ENCODE data around the gene PKN2. TPM values are rescaled to one million over a fixed set of nuclear protein-coding genes. Genes with fewer than 3 reads are reported as not detected.
A peak's percentile ranks its signal among the peaks of the same experiment; 100 is the strongest.

PKN2 gene
- total and polyA plus RNA-seq, 2 experiments from 2014 or later = 22.5 to 27.6 TPM

- Histone ChIP-seq H3K27ac (no peak overlapping the region), H3K9me3 (ENCODE audit: low read depth) (no peaks in the 10 kb centered on the region), H3K27me3 (no peaks in the 10 kb centered on the region), H3K4me1 (ENCODE audit: low read depth) (no peaks in the 10 kb centered on the region), H3K36me3 (peaks cover 39% of the 10 kb centered on the region), H3K4me3 (no peak overlapping the region)
- DNase-seq (ENCODE audit: low read depth in 1 of 2, low spot score in 1 of 2) = peak in 1 of 2 donors; percentile 7
- no peak for TF ChIP-seq CTCF (IDR thresholded peaks at IDR 0.05; ENCODE audit: low read depth, low read length)
These were observed 117.6 kb downstream of the PKN2 start for GRCh38 chr1:88801575-88802208.

- Histone ChIP-seq H3K4me3 (no peak overlapping the region), H3K27ac (no peak overlapping the region), H3K27me3 (no peaks in the 10 kb centered on the region), H3K36me3 (peaks cover 43% of the 10 kb centered on the region), H3K9me3 (ENCODE audit: low read depth) (no peaks in the 10 kb centered on the region), H3K4me1 (ENCODE audit: low read depth) (no peaks in the 10 kb centered on the region)
- no peak for DNase-seq (ENCODE audit: low read depth in 1 of 2, low spot score in 1 of 2)
- TF ChIP-seq CTCF (IDR thresholded peaks at IDR 0.05; ENCODE audit: low read depth, low read length) = no peak
These were observed 118.3 kb downstream of the PKN2 start for GRCh38 chr1:88802404-88802803.

GRCh38 chr1:88802950-88803349, 118.9 kb downstream of the PKN2 start:
- no peak overlapping the region for H3K4me3 ChIP-seq
- no peaks in the 10 kb centered on the region for H3K9me3 ChIP-seq (ENCODE audit: low read depth)
- H3K27ac ChIP-seq = no peak overlapping the region
- DNase-seq (ENCODE audit: low read depth in 1 of 2, low spot score in 1 of 2) = peak in 1 of 2 donors; percentile 21
- no peak for TF ChIP-seq CTCF (IDR thresholded peaks at IDR 0.05; ENCODE audit: low read depth, low read length)
- no peaks in the 10 kb centered on the region for H3K4me1 ChIP-seq (ENCODE audit: low read depth)
- H3K36me3 ChIP-seq = peaks cover 49% of the 10 kb centered on the region
- H3K27me3 ChIP-seq = no peaks in the 10 kb centered on the region

GRCh38 chr1:88803444-88803843, 119.4 kb downstream of the PKN2 start:
- Histone ChIP-seq H3K27me3 (no peaks in the 10 kb centered on the region), H3K4me1 (ENCODE audit: low read depth) (no peaks in the 10 kb centered on the region), H3K27ac (no peak overlapping the region), H3K4me3 (no peak overlapping the region), H3K36me3 (peaks cover 53% of the 10 kb centered on the region), H3K9me3 (ENCODE audit: low read depth) (no peaks in the 10 kb centered on the region)
- no peak for DNase-seq (ENCODE audit: low read depth in 1 of 2, low spot score in 1 of 2)
- no peak for TF ChIP-seq CTCF (IDR thresholded peaks at IDR 0.05; ENCODE audit: low read depth, low read length)

GRCh38 chr1:88812366-88812765, 128.3 kb downstream of the PKN2 start:
- Histone ChIP-seq H3K9me3 (ENCODE audit: low read depth) (no peaks in the 10 kb centered on the region), H3K36me3 (peaks cover 44% of the 10 kb centered on the region), H3K4me3 (no peak overlapping the region), H3K27me3 (no peaks in the 10 kb centered on the region), H3K4me1 (ENCODE audit: low read depth) (no peaks in the 10 kb centered on the region), H3K27ac (no peak overlapping the region)
- no peak for DNase-seq (ENCODE audit: low read depth in 1 of 2, low spot score in 1 of 2)
- TF ChIP-seq CTCF (IDR thresholded peaks at IDR 0.05; ENCODE audit: low read depth, low read length) = no peak

Measured in cardiac muscle cell (in vitro differentiated cells and primary cell).